Measurements from ENCODE around the gene ENAH.

The ENAH gene

DNA sequence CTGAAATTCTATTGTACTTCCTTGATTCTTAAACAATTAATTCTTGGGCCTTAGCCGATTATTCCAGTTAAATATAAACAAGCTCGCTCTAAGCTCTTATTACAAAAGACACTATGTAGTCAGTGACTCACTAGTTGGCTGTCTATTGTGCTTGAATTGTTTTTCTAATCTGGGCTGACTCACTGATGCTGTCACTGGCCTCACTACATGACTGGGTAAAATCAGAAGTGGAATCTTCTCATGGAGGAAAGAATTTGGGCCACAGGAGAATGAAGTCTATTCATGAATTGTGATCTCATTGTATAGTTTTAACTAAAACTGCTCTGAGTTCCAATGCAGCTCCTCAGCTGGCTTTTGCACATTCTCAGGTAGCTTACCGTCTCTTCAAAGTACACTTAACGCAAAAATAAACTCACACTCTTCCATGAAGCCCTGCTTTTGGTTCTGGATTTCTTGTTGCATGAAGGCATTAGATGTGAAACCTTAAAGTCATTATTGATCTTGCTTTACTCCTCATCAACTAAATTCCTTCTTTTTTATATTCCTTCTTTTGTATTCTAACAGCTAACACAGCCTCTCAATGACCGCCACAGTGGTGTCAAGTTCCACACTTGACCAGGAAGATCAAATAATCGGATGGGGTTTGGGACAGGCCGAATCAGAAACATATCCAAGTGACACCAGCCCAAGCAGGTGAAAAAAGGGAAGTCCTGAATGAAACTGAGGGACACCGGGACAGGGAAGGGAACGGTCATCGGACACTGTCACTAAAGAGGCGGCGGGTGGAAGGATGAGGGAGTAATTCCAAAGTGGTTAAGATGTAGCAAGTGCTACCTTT is 144.2 kb downstream of the ENAH start:
- peaks cover 5% of the 10 kb centered on the region; the same call in 1 of the 2 replicates for H3K9me2 ChIP-seq (ENCODE audit: low read depth, low read length)
- TF ChIP-seq EZH2 (IDR thresholded peaks at IDR 0.05; ENCODE audit: borderline replicate concordance, low read length) (no peak), CTCF (IDR thresholded peaks at IDR 0.05; ENCODE audit: low read length) (no peak)
- H3F3A ChIP-seq (ENCODE audit: insufficient read depth, low read length): no peaks in the 10 kb centered on the region
- no peaks in the 10 kb centered on the region for H4K20me1 ChIP-seq (ENCODE audit: insufficient read depth, low read length)
- H3K9me3 ChIP-seq (ENCODE audit: low read length): no peaks in the 10 kb centered on the region
- no peak overlapping the region for H3K4me3 ChIP-seq (ENCODE audit: low read depth, low read length, poor library complexity, severe bottlenecking)
- no peak overlapping the region for H3K4me2 ChIP-seq (ENCODE audit: low read length)
- H3K27ac ChIP-seq (ENCODE audit: low read depth, low read length, poor library complexity, severe bottlenecking): no peak overlapping the region
- no peaks in the 10 kb centered on the region for H3K27me3 ChIP-seq (ENCODE audit: insufficient read depth, low read length)
- no peak overlapping the region for H2AFZ ChIP-seq (ENCODE audit: low read length)
- no peaks in the 10 kb centered on the region for H3K36me3 ChIP-seq (ENCODE audit: insufficient read depth, low read length)
- H3K4me1 ChIP-seq (ENCODE audit: insufficient read depth, low read length, severe bottlenecking): no peaks in the 10 kb centered on the region
- no peak overlapping the region for H3K9ac ChIP-seq (ENCODE audit: low read length)
- no peaks in the 10 kb centered on the region for H3K79me2 ChIP-seq (ENCODE audit: insufficient read depth, low read length)

DNA sequence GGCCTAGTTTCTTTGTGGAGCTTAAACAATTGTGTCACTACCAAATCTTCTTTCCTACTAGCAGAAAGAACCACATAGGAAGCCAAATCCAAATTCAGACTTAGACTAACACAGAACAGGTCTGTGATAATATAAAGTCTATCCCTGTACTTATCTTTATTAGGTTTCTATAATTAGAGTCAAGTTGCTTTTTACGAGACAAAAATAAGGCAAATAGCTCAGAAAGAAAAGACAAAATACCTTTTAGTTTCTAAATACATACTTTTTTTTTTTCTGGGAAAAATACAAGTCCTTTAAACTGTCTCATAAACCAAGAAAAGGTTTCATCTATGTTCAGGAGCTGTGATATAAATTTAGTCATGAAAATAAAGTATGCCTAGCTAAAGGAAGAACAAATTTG is 146.2 kb downstream of the ENAH start:
- no peaks in the 10 kb centered on the region for H3K27me3 ChIP-seq (ENCODE audit: insufficient read depth, low read length)
- H3K9me3 ChIP-seq (ENCODE audit: low read length): no peaks in the 10 kb centered on the region
- TF ChIP-seq EZH2 (IDR thresholded peaks at IDR 0.05; ENCODE audit: borderline replicate concordance, low read length) (no peak), CTCF (IDR thresholded peaks at IDR 0.05; ENCODE audit: low read length) (no peak)
- H3F3A ChIP-seq (ENCODE audit: insufficient read depth, low read length): no peaks in the 10 kb centered on the region
- H2AFZ ChIP-seq (ENCODE audit: low read length): no peak overlapping the region
- H3K79me2 ChIP-seq (ENCODE audit: insufficient read depth, low read length): no peaks in the 10 kb centered on the region
- H3K4me2 ChIP-seq (ENCODE audit: low read length): no peak overlapping the region
- H3K4me3 ChIP-seq (ENCODE audit: low read depth, low read length, poor library complexity, severe bottlenecking): no peak overlapping the region
- H3K27ac ChIP-seq (ENCODE audit: low read depth, low read length, poor library complexity, severe bottlenecking): no peak overlapping the region
- H4K20me1 ChIP-seq (ENCODE audit: insufficient read depth, low read length): no peaks in the 10 kb centered on the region
- peaks cover 5% of the 10 kb centered on the region; the same call in 1 of the 2 replicates for H3K9me2 ChIP-seq (ENCODE audit: low read depth, low read length)
- H3K9ac ChIP-seq (ENCODE audit: low read length): no peak overlapping the region
- H3K4me1 ChIP-seq (ENCODE audit: insufficient read depth, low read length, severe bottlenecking): no peaks in the 10 kb centered on the region
- H3K36me3 ChIP-seq (ENCODE audit: insufficient read depth, low read length): no peaks in the 10 kb centered on the region

DNA sequence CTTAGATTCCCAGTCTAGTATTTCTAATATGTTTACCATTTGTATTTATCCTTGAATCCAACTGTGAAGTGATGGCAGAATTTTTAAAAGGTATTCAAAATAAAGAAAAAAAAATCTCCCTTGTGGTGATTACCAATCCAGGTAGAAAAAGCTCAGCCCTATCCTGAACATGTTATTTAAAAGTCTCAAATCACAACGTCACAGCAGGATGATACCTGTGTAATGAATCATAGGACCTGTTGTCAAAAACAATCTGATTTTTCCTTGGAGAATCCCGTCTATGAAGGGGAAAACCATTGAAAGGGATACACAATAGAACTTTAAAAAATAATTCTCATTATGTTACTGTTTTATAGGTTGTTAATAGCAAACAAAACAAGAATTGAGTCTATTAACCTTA is 148.1 kb downstream of the ENAH start:
- H3K4me3 ChIP-seq (ENCODE audit: low read depth, low read length, poor library complexity, severe bottlenecking): no peak overlapping the region

More for the DNA sequence above, 148.1 kb downstream of the ENAH start:
- no peak overlapping the region for H3K27ac ChIP-seq (ENCODE audit: low read depth, low read length, poor library complexity, severe bottlenecking)
- TF ChIP-seq EZH2 (IDR thresholded peaks at IDR 0.05; ENCODE audit: borderline replicate concordance, low read length): no peak
- no peak for TF ChIP-seq CTCF (IDR thresholded peaks at IDR 0.05; ENCODE audit: low read length)
- peaks cover 4% of the 10 kb centered on the region for H3K4me1 ChIP-seq (ENCODE audit: insufficient read depth, low read length, severe bottlenecking)
- H3K9me2 ChIP-seq (ENCODE audit: low read depth, low read length): peaks cover 5% of the 10 kb centered on the region; the same call in 1 of the 2 replicates
- H3K9ac ChIP-seq (ENCODE audit: low read length): no peak overlapping the region
- H3K36me3 ChIP-seq (ENCODE audit: insufficient read depth, low read length): no peaks in the 10 kb centered on the region
- no peaks in the 10 kb centered on the region for H3K9me3 ChIP-seq (ENCODE audit: low read length)
- H3K79me2 ChIP-seq (ENCODE audit: insufficient read depth, low read length): no peaks in the 10 kb centered on the region
- no peak overlapping the region for H3K4me2 ChIP-seq (ENCODE audit: low read length)
- H2AFZ ChIP-seq (ENCODE audit: low read length): no peak overlapping the region
- H4K20me1 ChIP-seq (ENCODE audit: insufficient read depth, low read length): no peaks in the 10 kb centered on the region
- H3F3A ChIP-seq (ENCODE audit: insufficient read depth, low read length): no peaks in the 10 kb centered on the region
- H3K27me3 ChIP-seq (ENCODE audit: insufficient read depth, low read length): no peaks in the 10 kb centered on the region
